Nephron progenitor cell (in vitro differentiated cells): ENCODE results near the gene RBX1.

Source experiments
- DNase-seq: peaks from one replicate; pipeline ENCODE4 v3.0.0; 2021
- H3K27ac Mint-ChIP-seq: 2 replicates; pipeline ENCODE4 v1.8.0; 2021; ENCODE audit warnings: mild to moderate bottlenecking, moderate library complexity, mixed read lengths
- H3K27me3 Mint-ChIP-seq: 2 replicates; pipeline ENCODE4 v1.8.0; 2021; ENCODE audit warnings: mild to moderate bottlenecking, low read depth, mixed read lengths; ENCODE audit not compliant: poor library complexity
- H3K36me3 Mint-ChIP-seq: 2 replicates; pipeline ENCODE4 v1.8.0; 2021; ENCODE audit warnings: low read depth, mixed read lengths
- H3K4me1 Mint-ChIP-seq: 2 replicates; pipeline ENCODE4 v1.8.0; 2021; ENCODE audit warnings: mixed read lengths
- H3K4me3 Mint-ChIP-seq: 2 replicates; pipeline ENCODE4 v1.8.0; 2021; ENCODE audit warnings: mild to moderate bottlenecking, moderate library complexity, mixed read lengths
- H3K9me3 Mint-ChIP-seq: 2 replicates; pipeline ENCODE4 v1.8.0; 2021; ENCODE audit warnings: mild to moderate bottlenecking, moderate library complexity, mixed read lengths
- TF ChIP-seq, protein P1 (sequence below): fragments of 200-600 bp; sonication (generic); IDR thresholded peaks from 2 replicates; pipeline ENCODE4 v1.5.0; 2021; ENCODE audit warnings: antibody characterized with exemption

RBX1 gene

DNA sequence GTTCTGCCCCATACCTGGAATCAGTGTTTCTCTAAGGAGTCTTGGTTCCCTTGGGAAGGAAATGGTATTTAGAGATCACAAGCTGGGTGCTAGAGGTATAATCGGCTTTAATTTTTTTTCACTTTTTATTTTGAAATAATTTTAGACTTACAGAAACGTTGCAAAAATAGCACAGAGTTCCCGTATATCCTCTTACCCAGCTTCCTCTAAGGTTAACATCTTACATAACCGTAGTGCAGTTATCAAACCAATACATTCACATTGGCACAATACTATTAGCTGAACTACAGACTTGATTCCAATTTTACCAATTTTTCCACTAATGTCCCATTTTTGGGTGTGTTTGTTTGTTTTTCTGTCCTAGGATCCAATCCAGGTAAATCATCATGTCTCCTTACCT lies 63.8 kb downstream of the RBX1 start:
- TF ChIP-seq, protein P1, sequence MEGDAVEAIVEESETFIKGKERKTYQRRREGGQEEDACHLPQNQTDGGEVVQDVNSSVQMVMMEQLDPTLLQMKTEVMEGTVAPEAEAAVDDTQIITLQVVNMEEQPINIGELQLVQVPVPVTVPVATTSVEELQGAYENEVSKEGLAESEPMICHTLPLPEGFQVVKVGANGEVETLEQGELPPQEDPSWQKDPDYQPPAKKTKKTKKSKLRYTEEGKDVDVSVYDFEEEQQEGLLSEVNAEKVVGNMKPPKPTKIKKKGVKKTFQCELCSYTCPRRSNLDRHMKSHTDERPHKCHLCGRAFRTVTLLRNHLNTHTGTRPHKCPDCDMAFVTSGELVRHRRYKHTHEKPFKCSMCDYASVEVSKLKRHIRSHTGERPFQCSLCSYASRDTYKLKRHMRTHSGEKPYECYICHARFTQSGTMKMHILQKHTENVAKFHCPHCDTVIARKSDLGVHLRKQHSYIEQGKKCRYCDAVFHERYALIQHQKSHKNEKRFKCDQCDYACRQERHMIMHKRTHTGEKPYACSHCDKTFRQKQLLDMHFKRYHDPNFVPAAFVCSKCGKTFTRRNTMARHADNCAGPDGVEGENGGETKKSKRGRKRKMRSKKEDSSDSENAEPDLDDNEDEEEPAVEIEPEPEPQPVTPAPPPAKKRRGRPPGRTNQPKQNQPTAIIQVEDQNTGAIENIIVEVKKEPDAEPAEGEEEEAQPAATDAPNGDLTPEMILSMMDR, result no peak
- no peak overlapping the region for H3K4me3 Mint-ChIP-seq
- peaks cover 10% of the 10 kb centered on the region for H3K27me3 Mint-ChIP-seq
- H3K27ac Mint-ChIP-seq, result no peak overlapping the region
- H3K36me3 Mint-ChIP-seq, result no peaks in the 10 kb centered on the region
- H3K9me3 Mint-ChIP-seq, result no peaks in the 10 kb centered on the region
- H3K4me1 Mint-ChIP-seq, result peaks cover 3% of the 10 kb centered on the region
- DNase-seq, result no peak

DNA sequence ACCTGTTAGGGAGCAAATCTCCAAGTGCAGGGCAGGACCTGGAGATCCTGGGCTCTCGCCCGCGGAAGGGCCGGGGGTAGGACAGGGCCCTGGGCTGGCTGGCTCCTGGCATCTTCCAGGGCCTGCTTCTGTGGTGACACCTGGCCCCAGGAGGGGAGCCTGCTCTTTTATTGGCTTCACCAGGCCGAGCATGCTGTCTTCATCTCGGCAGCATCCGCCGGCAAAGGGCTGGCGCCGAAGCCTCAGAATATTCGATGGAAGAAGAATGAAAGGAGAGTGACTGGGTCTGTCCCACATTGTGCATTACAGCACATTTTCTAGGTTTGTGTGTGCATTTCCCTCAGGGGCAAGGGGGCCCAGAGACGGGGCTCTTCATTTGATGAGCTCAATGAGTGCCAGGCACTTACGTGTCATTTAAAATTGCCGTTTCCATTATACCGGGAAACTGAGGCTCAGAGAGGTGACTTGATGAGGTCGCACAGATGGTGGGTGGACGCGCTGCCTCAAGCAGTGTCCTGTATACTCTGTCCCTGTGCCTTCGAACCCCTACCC lies 70.0 kb downstream of the RBX1 start:
- Mint-ChIP-seq H3K36me3 (no peaks in the 10 kb centered on the region), H3K4me1 (peaks cover 31% of the 10 kb centered on the region), H3K4me3 (peak overlapping the region; percentile 93), H3K27ac (no peak overlapping the region), H3K27me3 (peaks cover 9% of the 10 kb centered on the region), H3K9me3 (no peaks in the 10 kb centered on the region)
- TF ChIP-seq, protein P1, result no peak
- peak; percentile 9 for DNase-seq

DNA sequence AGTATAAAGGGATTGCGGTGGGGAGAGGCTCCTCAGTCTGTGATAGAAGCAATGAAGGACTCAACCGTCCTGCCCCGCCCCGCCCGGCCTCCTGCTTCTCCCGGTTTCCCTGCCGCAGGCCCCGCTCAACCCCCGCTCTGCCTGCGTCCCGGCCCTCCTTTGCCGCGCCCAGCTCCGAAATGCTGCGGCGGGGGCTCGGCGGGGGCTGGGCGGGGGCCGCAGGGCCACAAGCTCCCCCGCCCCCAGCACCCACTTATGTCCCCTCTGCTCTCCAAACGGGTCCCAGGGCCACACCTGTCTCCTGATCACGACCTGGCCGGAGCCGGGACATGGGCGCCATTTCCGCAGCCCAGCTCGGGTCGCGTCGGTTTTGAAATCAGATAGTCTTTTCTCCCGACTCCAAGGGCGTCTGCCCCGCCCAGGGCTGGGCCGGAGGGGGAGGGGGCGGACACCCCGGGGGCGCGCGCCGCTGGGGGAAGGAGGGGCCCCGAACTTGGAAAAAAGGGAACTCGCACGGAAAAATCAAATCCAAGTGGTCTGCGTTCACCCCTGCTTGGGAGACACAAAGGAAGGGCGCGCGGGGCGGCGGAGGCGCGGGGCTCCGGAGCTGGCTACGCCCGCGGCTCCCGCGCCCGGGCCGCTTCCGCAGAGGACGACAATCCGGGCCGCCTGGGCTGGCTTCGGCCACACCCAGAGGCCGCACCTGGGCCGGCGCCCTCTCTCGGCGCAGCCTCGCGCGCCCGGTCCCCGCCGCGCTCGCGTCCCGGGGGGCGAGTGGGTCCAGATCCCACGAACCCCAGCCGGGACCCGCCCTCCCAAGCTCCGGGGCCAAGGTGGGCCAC lies 70.7 kb downstream of the RBX1 start:
- peak; percentile 70 for DNase-seq
- TF ChIP-seq, protein P1, result no peak
- Mint-ChIP-seq H3K27ac (peak overlapping the region; percentile 92), H3K4me1 (peaks cover 31% of the 10 kb centered on the region), H3K4me3 (peak overlapping the region; percentile 93), H3K9me3 (no peaks in the 10 kb centered on the region), H3K27me3 (peaks cover 11% of the 10 kb centered on the region), H3K36me3 (no peaks in the 10 kb centered on the region)

DNA sequence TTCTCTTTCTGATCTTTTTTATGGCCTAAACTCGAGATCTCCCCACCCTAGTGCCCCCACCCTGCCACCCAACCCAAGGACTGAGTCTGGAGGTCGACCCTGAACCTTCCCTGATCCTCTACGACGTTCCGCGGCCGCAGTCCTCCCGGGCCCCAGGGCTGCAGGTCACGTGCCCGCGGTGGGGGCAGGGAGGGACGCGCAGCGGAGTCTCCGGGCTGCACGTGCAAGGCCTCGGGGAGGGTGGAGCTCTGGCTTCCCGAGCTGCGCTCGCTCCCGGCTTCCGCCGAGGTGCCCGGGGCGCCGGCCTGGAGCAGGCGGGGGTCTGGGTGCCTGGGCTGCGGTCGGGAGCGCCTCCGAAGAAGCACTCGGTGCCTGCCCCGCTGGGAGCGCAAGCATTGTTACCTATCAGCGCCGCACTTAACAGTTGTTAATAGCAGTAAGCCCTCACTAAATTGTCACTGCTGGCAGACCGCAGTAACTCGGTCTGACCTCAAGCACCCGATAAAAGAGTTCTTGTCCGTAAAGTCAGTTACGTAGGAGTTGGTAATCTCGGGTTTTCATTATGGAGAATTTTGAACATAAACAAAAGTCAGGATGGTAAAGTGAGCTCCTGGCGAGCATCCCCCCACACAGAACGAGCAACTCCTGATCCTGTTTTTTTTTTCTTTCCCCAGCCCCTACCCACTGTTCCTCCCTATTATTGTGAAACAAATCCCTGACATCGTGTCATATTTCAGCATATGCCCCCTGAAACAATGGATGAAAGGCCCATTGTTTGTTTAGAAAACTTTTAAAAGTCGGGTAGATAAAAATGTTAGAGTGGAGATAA lies 71.5 kb downstream of the RBX1 start:
- Mint-ChIP-seq H3K4me1 (peaks cover 31% of the 10 kb centered on the region), H3K9me3 (no peaks in the 10 kb centered on the region), H3K36me3 (no peaks in the 10 kb centered on the region), H3K27me3 (peaks cover 12% of the 10 kb centered on the region), H3K27ac (peak overlapping the region; percentile 92), H3K4me3 (peak overlapping the region; percentile 84)
- peak; percentile 87 for DNase-seq
- TF ChIP-seq, protein P1, result no peak
